GM19438 (cell line): ENCODE data around the gene TMPRSS7.

Experiments used
- ATAC-seq: cut with Tn5 transposase; IDR thresholded peaks from one replicate; pipeline ENCODE4 v1.9.1; 2021; ENCODE audit warnings: low read depth; ENCODE audit not compliant: unreplicated experiment

The TMPRSS7 gene

DNA sequence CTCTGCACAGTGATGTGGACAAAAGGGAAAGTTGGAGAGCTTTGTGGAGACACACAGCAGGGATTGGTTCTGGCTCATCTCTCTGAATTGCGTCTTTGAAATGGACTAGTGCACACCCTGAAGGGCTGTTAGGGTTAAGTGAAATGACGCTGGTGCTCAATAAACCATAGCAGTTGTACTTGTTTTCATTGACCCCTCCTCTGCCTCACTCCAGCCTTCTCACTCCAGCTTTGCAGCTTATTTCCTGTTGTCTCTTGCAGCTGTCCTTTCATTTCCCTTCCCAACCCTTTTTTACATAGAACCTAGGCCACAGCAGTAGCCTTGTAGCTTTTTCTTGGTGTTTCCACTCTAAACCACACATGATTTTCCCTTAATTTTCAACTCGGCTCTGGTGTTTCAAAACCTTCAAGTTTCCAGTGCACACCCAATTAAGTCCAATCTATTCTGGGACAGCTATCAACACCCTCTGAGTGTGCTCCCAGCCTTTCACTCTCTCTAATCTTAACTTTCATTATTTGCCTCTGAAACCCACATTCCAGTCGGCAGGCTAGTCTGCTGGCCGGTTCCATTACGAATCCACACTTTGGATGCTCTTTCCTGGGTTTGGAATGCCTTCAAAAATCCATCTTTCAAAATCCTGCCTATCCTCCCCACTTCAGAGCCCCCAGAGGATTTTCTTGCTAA lies 58.1 kb downstream of the TMPRSS7 start:
- peak; percentile 65 for ATAC-seq

DNA sequence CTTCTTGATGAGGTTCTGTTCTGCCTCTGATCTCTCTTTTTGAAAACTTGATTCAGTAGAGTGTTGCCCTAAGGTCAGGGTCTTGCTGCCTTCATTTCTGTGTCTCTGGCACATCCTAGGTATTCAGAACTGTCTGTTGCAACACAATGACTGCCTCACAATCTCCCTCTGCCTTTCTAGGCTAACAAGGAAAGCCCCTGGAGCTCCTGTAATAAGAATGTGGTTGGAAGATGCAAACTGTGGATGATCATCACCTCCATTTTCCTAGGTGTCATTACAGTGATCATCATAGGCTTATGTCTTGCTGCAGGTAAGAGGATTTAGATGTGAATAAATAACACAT lies 58.6 kb downstream of the TMPRSS7 start:
- ATAC-seq = no peak

DNA sequence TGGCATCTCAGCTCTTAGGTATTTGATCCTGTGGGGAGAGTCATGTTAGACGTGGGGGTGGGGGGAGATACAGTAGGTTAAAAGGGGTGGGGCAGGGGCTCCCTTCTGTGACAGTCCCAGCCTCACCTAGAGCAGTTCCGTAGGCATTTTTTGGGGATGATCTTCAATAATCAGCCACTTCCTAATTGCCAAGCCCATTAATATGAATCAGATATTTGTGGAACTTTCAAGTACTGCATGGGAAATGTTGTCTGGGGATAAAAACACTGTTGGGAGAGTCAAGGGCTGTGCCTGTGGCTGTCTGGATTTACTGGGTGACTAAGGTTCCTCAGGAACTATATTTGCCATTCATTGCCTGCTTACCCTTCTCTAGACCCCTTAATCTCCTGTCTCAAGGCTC lies 61.2 kb downstream of the TMPRSS7 start:
- no peak for ATAC-seq

DNA sequence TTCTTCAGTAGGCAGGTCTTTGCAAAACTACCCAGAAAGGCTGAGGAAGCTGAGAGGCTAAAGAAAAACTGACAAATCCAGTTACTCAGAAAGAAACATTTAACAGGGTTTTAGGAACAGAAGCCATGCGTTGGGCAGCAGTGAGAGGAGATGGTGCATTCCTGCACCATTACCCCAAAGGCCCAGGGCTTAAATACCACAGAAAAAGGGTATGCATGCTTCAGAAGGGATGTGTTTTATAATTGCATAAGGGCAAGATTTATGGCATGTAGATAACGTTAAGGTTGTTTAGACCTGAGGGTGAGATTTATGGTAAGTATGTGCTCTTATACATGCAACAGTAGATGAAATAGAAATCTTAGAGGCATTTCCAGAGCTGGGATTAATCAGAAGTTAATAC lies 61.6 kb downstream of the TMPRSS7 start:
- ATAC-seq = no peak

DNA sequence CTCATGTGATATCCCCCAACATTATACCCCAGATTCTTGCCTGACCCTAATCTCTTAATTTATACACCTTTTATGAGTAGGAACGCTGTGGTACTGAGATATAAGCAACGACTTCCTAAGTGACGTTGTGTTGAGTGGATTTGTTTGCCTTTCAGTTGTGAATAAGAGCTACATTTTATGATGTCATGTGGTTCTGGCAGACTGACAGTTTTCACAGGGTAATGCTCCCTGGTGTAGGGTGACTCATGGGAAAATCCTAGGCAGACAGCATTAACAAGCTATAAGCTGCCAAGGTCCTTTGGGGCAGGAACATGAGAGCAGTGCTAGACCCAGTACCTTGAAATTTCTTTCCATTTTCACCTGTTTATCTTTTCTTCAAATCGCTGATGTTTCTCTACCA lies 62.8 kb downstream of the TMPRSS7 start:
- no peak for ATAC-seq

DNA sequence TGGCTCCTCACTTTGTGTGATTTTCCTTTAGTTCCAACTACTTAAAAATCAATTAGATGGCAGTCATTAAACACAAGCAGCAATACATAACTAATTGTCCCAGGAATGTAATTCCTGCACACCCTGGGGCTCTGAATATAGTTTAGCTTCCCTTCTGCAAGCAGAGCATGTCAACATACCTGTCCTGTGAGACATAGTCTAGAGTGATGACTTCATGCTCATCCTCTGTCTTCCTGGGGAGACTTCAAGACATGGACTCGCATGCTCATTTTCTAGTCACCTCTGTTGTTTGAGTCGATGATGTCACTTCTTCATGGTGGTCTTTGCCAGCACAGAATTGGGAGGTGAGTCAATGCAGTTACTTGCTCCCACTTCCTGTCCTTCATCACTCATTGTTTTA lies 67.4 kb downstream of the TMPRSS7 start:
- no peak for ATAC-seq

DNA sequence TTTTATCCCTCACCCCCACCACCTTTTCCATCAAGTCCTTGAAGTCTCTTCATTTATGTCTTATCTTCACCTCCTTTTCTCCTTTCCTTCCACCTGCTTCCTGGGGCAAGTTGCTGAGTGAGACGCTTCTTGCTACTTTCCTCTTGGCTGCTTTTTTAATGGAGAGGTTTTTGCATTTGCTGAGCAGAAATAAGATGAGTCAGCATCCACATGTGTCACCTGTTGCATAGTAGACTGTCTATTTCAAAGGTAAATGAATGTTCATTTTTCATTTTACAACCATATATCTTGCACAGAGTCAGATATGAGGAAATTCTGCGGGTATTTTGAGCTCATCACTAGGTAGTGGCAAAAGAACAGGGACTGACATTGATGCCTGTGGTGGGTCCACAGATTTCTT lies 70.2 kb downstream of the TMPRSS7 start:
- ATAC-seq = no peak

DNA sequence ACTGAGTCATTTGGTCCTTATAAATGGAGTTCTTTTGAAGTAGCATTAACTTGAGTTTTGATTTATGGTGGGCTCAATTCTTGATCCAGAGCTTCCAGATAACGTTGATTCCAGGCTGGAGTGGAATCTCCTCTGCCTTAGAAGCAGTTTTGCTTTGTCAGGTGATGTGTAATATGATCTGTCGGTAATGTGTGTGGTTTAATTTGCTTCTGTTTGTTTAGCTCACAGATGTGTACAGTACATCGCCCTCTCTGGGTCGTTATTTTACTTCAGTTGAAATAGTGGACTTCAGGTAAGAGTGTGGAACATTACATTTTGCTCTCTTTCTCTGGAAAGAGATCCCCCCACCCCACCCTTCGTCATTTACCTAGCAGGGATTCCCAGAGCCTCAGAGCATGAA lies 74.8 kb downstream of the TMPRSS7 start:
- no peak for ATAC-seq

DNA sequence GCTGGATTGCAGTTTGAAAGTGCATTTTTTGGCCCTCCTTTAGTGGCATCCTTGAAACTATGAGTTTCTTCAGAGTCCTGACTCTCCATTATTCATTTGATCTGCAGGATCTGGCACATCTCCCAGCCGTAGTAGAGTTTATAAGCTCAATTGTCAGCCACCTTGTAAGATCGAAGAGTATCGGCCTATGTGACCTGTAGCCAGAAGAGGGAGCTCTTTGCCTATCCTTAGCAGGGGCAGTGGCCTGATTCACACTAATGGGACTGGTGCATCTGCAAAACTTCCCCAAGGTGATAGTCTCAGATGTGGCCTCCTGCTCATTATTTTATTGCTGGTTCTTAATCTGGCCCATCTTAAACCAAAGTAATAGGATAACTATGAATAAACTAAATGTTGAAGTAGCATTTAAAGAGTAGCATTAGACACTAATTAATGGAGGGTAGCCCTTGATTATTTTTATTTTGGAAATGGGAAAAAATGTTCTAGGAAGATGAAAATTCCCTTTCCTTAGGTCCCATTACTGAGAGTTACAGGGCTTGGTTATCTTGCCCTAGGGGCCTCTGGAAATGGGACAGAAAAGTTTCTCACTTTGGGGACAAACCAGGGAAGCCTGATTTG lies 77.4 kb downstream of the TMPRSS7 start:
- peak; percentile 44 for ATAC-seq

DNA sequence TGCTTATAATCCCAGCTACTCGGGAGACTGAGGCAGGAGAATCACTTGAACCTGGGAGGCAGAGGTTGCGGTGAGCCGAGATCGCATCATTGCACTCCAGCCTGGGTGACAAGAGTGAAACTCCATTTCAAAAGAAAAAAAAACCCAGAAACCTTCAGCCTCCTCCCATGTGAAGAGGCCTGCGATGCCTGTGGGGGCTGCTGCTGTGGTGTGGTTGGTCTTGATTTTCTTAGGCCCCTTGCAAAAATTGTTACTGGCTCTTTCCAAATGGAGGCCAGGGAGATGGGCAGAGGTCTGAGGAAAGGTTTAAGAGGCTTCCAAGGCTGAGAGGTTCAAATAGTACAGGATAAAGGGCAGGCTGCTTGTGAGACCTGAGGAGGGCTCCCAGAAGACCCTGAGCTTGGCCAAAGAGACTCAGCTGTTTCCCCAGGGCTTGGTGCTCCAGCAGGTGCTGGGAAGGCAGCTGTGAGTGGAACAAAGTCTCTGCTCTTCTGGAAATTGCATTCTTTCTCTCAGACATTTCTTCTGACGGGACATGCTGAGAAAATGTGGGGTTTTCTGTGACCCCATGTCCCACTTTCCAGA lies 80.1 kb downstream of the TMPRSS7 start:
- no peak for ATAC-seq

DNA sequence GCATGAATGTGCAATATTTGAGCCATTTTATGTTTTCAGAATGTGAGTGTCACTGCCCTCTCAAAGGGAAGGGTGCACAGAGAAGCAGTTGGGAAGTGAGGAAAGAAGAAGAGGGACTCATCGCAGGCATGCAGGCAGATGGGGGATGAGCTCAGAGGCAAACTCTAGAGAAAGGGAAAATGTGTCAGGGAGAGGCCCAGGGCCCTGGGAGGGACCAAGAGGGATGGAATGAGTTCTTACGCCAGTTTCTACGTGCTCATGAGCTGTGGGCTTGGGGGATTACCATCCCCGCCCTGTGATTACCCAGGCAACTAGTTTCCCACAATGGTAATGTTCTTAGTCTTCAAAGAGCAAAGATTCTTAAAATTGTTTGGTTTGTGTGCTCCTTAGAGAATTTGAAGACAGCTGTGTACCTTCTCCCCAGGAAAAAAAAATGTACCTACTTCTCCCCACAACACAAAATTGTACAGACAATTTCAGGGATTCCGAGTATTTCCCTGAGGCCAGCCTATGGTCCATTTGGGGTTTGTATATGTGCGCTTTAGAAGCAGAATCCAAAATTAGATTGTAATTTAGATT lies 80.7 kb downstream of the TMPRSS7 start:
- no peak for ATAC-seq

DNA sequence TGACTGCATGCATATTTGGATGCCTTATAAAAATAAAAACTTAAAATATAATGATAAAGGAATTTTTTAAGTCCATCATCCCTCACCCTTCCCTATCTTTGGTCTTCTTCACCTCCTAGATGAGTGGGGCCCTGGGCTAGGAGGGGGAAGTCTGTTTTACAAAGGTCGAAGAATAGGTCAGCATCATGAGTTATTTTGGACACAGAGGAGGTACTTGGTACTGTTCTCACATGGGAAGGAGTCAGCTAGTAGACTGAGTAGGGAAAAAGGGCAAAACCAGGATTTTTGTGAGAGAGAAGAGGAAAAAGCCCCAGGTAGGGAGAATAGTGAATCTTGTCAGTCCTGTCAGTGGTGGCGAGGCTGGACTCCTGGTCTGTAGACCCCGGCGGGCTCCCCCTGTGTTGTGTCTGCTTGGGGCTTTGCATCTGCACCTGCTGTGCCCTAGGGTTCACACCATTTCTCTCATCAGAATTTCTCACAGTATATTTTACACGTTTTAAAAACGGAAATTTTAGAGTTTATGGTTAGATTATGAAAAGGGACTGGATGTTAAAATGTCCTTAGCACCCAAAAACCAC lies 81.4 kb downstream of the TMPRSS7 start:
- ATAC-seq = no peak

DNA sequence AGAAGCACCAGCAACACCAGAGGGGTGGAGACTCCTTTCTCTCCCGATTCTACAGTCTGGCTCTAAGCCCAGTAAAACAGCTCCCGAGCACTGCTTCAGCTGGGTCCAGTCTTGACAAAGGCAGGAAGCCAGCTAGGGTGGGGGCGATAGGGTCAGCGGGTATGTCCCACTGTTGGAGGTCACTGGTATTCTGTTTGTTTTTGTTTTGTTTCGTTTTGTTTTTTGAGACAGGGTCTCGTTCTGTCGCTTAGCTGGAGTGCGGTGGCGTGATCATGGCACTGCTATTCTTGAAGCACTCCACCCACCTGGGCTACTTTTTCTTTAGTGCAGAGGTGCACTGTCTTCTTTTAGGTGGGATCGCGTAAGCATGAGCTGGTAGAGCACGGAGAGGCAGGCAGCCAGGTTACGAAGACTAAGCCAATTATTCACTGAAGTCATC lies 82.2 kb downstream of the TMPRSS7 start:
- ATAC-seq = no peak

DNA sequence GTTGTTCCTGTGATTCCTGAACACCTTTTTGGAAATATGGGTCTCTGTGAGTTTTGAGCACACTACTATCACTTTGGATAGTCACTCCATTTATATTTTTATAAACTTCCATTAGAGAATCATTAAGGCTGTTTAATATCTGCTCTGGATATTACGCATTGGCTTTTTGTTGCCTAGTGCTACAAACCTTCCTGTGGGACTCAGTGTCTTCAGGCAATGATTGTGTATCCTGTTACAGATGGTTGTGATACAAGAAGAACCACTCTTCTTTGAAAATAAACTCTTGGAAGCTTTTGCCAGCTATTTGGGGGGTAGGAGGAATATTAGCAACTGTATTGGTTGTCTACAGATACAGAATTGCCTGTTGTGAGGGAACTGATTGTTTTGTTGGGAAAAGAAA lies 82.9 kb downstream of the TMPRSS7 start:
- no peak for ATAC-seq

DNA sequence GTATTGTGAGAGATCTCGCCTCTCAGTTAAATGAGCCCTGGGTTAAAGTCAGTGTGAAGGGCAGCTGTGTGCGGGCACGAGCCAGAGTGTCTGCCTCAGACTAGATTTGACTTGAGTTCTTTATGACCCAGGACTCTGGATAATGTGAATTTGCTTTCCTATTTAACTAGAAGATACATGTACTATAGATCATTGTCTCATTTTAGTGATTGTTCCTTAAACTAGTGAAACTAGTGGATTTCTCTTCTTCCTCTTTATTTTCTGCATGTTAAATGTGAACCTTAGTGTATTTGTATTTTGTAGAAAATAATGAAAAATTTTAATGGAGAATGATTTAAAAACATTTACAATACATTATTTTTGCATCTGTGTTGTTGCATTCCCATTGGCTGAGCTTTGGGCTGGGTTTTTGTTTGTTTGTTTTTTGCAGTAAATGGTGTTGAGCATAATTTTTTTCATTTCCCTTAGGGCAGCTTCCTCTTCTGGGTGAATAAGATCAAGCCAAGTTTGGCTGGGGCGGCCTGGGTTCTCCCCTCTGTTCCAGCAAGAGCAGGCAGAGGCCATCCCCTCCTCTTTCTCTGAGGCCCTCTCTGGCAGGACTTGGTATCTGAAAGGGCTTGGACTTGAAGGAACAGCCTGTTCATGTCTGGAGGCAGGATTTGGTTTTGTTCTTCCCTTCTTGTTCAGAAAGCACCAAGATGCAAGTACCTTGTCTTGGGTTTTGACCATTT lies 83.5 kb downstream of the TMPRSS7 start:
- no peak for ATAC-seq

DNA sequence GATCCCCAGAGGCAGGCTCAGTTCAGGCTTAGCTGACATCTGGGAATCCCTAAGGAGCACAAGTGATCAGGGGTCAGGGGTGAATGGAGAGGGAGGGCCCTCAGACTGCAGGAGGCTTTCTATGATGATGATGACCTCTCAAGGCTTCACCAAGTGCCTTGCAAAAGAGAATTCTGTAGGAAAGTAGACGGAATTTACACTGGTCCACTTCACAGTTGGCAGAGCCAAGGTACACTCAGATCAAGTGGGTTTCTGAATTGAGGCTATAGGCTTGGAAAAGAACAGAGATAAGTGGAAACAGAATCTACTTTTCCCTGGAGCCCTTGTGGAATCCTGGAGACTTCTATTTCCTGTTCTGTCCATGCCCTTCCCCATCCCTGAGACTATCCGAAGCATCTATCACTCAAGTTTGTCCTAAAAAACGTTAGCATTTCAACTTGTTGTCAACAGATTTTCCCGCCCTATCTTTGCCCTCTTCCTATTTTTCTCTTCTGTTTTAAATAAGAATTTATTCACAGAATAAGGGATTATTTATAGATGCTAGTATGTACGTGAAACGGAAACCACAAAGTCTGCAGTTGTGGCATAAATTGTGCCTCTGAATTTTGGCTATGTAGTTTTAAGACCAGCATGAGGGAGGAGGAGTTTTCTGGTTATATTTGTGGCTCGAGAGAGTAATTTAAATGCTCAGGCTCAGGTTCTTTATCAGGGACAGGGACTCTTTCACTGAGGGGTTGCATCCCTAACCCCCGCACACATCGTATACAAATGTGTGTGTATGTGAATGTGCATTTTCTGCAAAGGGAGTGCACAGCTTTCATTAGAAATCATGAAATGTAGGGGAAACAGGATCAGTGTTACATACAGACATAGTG lies 85.7 kb downstream of the TMPRSS7 start:
- no peak for ATAC-seq

DNA sequence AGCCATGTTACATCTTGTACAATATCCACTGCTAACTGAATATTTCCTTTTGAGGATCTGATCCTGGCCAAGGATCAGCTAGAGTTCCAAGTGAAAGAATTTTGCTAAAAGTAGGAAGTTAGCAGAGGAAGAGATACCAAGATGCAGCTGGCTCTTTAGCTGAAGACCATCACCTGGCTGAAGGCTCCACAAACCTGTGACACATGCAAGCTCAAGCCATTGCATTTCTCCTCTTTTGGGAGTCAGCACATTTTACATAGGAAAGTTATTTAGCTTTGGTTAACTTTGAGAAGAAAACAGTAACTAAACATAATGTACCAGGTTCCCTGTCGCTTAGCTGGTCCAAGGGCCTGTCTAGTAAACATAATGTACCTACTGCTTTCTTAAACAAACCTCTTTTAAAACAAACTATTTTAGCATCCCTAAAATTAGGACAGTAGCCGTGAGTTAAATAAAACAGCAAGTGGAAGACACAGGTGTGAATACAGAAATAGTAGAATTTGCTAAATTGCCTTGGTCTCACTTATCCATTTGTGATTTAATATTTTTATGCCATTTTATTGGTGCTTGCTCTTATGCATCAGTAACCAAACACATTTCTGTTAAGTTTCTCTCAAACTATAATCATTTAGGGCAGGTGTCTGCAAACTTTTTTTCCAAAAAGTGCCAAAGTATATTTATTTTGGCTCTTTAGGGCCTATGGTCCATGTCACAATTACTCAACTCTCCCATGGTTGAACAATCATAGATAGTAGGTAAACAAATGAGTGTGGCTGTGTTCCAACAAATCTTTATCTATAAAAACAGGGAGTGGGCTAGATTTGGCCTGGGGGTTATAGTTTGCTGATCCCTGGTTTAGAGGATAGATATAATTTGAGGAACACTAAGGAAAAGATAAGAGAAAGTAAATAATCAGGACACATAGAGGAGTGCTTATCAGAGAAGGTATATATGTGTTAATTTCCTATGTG lies 87.3 kb downstream of the TMPRSS7 start:
- no peak for ATAC-seq

DNA sequence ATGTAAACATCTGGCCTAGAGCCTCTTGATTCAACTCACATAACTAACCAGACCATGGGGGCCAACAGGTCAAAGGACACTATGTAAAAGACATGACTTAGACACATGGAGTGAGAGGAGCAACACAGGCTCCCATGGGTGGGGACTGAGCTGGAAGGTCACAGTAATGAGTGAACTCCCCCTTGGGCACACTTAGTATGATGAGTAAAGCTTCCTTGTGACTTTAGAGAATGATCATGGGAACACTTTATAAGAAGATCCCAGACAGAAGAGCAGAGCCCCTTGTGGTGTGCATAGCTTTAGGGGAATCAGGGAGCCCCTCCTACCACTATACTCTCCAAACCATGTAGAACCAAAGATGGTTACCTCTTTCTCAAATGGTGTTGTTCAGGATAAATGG lies 88.3 kb downstream of the TMPRSS7 start:
- no peak for ATAC-seq

DNA sequence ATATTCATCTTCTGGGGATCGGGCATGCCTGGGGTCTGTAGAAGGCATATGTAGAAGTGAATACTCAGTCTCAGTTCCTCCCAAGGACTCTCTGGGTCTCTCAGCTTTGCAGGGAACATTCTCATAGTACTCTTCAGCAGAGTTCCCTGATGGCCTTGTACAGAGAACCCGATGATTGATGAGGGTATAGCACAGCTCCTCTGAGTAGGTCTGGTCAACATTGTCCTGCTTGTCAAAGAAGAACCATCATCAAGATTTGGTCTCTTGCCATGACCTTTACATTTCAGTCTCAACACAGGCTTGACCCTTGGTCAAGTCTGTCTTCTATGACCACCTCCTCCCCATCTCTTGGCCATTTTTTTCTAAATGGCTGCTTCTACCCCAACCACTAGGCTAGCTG lies 89.0 kb downstream of the TMPRSS7 start:
- ATAC-seq = no peak
